ENCODE data around the gene NIBAN1.

Gene NIBAN1

DNA sequence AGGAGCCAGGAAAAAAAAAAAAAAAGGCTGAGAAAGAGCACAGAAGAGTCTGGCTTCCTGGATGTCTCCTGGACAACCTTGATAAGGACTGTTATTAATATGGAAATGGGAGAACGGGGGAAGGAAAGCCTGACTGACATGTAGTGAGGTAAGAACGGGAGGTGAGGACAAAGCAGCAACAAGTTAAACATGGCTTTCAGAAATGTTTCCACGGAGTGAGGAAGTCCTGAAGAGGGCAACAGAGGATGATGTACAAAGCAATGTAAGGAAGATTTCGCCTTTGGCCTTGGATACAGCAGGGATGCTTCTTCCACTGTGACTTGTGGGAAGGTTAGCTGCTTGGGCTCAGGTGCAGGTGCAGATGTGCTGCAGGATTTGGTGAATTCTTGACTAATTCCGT lies 11.9 kb upstream of the NIBAN1 start:
- H3K4me1 Mint-ChIP-seq, result peaks cover 7% of the 10 kb centered on the region
- H3K27me3 Mint-ChIP-seq, result peaks cover 25% of the 10 kb centered on the region
- H3K36me3 Mint-ChIP-seq, result no peaks in the 10 kb centered on the region
- H3K9me3 Mint-ChIP-seq, result no peaks in the 10 kb centered on the region
- no peak overlapping the region for H3K27ac Mint-ChIP-seq
- no peak overlapping the region for H3K4me3 Mint-ChIP-seq
- ATAC-seq, result no peak

DNA sequence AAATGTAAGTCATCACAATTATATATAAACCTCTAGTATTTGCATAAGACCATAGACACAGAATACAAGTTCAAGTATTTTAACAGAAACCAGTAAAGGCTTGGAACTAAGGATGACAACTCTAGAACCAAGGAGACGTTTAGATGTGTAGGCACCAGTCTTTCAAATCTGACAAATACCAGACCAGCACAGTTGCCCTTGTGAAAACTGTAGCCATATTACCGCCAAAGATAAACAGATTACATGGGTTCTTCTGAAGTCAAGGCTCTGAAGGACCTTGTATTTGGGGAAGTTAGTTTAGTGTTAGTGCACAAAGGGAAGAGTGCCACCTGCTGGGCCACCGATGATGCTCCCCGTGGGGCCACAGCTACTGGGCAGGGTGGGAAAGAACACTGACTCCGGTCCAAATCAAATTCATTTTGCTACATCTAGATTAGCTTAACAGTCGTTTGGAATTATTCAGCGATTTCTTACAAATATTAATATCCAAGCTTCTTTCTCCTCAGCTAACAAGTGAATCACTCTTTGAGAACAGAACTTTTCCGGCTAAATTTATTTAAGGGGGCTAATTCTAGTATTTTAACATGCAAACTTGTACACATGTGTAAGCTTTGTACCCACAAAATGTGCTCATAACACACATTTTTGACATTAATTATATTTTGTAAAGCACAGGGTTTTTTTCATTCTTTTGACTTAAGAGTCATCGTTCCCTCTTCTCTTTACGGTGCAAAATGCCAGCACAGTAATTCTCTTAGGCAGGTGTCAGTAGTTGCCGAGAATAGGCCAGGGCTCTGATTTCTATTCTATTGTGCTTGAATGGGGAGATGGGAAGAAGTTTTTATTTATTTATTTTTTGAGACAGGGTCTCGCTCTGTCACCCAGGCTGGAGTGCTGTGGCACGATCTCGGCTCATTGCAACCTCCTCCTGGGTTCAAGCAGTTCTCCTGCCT lies 8.0 kb upstream of the NIBAN1 start:
- H3K4me1 Mint-ChIP-seq, result peaks cover 7% of the 10 kb centered on the region
- peaks cover 25% of the 10 kb centered on the region for H3K27me3 Mint-ChIP-seq
- H3K4me3 Mint-ChIP-seq, result no peak overlapping the region
- H3K9me3 Mint-ChIP-seq, result no peaks in the 10 kb centered on the region
- no peak overlapping the region for H3K27ac Mint-ChIP-seq
- ATAC-seq, result peak; percentile 94
- H3K36me3 Mint-ChIP-seq, result no peaks in the 10 kb centered on the region

DNA sequence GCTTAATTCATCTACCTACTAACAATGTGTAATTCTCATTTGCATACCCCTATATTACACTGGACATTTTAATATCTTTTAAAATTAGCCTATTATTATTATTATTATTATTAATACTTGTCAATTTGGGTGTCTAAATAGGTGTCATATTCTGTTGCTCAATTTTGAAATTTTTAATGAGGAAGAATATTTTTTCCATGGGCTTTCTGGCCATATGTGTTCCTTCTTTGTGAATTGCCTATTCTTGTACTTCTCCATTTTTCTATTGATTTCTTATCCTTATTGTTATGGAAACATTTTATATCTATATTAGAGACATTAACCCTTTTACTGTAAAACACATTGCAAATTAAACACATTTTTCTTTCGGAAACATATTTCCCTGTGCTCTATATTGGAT lies 6.4 kb upstream of the NIBAN1 start:
- Mint-ChIP-seq H3K4me3 (no peak overlapping the region), H3K27me3 (peaks cover 23% of the 10 kb centered on the region), H3K4me1 (peaks cover 8% of the 10 kb centered on the region), H3K9me3 (no peaks in the 10 kb centered on the region), H3K36me3 (no peaks in the 10 kb centered on the region), H3K27ac (no peak overlapping the region)
- ATAC-seq, result no peak

DNA sequence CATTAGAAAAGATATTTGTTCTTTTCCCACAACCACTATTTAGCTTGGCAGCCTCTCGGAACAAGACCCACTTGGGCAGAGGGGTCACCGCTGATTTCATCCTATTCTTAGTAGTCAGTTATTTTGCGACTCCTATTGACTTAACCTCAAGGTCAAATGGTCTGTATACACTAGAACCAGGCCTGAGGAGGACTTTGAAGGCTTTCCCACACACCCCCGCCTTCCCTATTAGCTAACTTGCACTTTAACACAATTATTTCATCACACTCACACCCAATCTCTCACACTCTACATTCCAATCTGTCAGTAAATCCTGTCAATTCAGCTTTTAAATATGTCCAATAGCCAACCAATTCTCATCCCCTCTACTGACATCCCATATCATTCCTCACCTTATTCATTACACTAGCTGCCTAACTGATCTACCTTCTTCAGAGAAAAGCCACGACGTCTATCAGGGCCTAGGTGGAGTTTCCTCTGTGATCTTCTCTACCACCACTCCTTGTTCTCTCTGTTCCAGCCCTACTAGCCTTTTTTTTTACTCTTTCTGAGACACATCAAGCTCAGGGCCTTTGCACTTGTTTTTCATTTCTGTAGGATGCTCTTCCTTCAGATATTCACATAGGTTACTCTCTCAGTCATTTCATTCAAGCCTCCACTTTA lies 1.0 kb upstream of the NIBAN1 start:
- Mint-ChIP-seq H3K4me1 (peaks cover 40% of the 10 kb centered on the region), H3K36me3 (no peaks in the 10 kb centered on the region), H3K27ac (peak overlapping the region; percentile 3), H3K4me3 (peak overlapping the region; percentile 2), H3K9me3 (no peaks in the 10 kb centered on the region), H3K27me3 (peaks cover 14% of the 10 kb centered on the region)
- ATAC-seq, result no peak

DNA sequence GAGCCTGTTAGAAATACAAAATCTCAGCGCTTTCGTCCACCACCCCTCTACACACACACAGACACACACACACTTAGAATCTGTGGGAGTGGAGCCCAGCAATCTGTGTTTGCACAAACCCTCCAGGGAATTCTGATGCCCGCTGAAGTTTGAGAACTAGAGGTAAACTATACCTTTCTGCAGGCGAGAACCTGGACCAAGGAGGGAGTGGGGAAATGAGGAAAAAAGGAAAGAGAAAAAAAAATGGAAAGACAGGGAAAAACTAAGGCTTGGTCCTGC lies 468 bp upstream of the NIBAN1 start:
- no peaks in the 10 kb centered on the region for H3K36me3 Mint-ChIP-seq
- peak overlapping the region; percentile 83 for H3K27ac Mint-ChIP-seq
- H3K9me3 Mint-ChIP-seq, result no peaks in the 10 kb centered on the region
- peak overlapping the region; percentile 73 for H3K4me3 Mint-ChIP-seq
- H3K4me1 Mint-ChIP-seq, result peaks cover 45% of the 10 kb centered on the region
- no peak for ATAC-seq
- H3K27me3 Mint-ChIP-seq, result peaks cover 14% of the 10 kb centered on the region

DNA sequence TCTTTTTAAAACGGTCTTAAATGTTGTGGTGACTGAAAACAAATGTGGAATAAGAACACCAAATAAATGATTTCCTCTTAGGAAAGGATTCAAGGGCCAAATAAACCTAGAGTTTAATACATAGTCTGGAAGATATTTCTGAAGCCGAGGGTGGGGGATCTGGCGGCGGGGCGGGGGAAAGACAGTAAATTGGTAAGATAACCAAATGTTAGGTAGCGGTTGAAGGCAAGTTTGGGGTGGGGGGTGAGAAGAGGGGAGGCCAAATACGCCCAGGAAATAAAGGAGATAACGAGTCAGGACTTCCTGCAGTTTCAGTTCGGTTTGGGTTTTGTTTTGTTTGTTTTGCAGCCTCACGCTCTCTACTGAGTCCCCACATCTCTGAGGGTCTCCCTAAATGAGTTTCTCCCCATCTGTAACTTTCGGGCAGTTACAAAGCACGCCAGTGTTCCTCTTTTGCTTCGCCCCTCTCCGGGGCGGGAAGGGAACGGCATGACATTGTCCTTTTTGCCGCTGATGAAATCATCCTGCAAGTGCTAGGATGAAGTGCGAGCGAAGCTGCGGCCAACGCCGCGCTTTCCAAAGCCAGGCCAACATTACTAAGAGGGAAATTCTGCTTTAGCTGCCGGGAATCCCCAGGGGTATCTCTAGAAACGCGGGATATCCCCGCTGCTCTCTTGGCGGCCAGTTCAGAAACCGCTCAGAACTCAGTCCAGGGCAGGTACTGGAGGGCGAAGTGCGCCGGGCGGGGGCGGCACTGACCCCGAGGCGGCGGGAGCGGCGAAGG lies 844 bp downstream of the NIBAN1 start:
- Mint-ChIP-seq H3K4me1 (peaks cover 55% of the 10 kb centered on the region), H3K4me3 (peak overlapping the region; percentile 87), H3K36me3 (no peaks in the 10 kb centered on the region), H3K9me3 (no peaks in the 10 kb centered on the region), H3K27me3 (peaks cover 14% of the 10 kb centered on the region), H3K27ac (peak overlapping the region; percentile 83)
- ATAC-seq, result peak; percentile 78

DNA sequence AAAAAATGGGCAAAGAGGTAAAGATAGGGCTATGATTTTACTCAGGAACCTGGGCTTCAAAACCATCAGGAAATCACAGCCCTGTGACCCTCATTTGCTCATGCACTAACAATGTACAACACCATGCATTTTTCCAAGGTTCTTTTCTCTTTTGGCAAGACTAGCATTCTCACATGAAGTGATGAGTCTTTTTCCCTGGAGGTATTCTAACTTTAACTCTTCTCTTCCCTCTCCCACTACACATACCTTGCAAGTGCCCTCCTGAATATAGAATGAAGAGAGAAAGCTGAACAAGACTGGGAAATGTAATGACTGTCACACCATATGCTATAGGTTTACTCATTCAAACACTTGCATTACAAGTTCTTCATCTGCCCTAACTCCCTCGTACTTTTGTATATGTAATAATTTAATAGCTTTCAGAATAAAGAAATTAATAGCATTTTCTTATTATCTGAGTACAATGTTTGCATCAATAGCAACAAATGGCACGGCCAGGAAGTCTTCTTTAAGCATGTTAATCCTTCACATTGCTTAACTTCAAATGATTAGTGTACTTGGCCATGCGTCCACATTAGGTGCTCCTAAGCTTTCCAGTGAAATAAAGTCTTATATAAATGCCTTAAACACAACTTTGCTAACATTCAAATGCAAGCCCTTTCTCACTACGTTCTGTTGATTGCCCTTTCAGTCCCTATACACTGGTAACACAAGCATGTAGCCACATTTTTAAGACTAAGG lies 1.8 kb downstream of the NIBAN1 start:
- peaks cover 59% of the 10 kb centered on the region for H3K4me1 Mint-ChIP-seq
- no peak for ATAC-seq
- H3K4me3 Mint-ChIP-seq, result peak overlapping the region; percentile 87
- peaks cover 14% of the 10 kb centered on the region for H3K27me3 Mint-ChIP-seq
- H3K27ac Mint-ChIP-seq, result peak overlapping the region; percentile 83
- H3K36me3 Mint-ChIP-seq, result no peaks in the 10 kb centered on the region
- H3K9me3 Mint-ChIP-seq, result no peaks in the 10 kb centered on the region

DNA sequence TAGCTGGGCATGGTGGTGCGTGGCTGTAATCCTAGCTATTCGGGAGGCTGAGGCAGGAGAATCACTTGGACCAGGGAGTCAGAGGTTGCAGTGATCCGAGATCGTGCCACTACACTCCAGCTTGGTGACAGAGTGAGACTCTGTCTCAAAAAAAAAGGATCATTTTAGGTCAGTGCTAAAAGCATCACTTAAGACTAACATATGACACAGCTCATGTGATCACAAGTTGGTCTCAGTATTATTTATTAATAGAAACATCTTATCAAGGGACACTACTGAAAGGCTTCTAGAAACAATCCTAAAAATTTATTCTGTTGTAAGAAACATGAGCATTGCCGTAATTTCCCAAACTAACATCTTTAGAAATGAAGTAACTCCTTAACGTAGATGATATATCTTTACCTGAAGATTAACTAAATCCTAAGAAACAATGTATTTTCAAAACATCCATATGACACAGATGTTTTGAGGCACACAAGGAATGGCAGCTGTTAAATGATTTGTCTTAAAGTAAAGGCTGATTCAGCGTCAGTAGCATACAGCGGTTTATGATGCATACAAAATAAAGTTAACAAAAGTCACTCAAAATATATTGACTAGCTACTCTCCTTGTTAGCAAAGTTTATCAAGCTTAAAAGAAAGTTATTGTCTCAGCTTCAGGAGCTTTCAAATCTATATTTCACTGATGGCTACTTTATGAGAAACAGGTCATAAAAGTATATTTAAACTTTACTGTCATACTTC lies 2.6 kb downstream of the NIBAN1 start:
- no peaks in the 10 kb centered on the region for H3K36me3 Mint-ChIP-seq
- H3K9me3 Mint-ChIP-seq, result no peaks in the 10 kb centered on the region
- H3K4me1 Mint-ChIP-seq, result peaks cover 59% of the 10 kb centered on the region
- H3K27ac Mint-ChIP-seq, result peak overlapping the region; percentile 83
- H3K27me3 Mint-ChIP-seq, result peaks cover 14% of the 10 kb centered on the region
- H3K4me3 Mint-ChIP-seq, result peak overlapping the region; percentile 45
- ATAC-seq, result no peak

DNA sequence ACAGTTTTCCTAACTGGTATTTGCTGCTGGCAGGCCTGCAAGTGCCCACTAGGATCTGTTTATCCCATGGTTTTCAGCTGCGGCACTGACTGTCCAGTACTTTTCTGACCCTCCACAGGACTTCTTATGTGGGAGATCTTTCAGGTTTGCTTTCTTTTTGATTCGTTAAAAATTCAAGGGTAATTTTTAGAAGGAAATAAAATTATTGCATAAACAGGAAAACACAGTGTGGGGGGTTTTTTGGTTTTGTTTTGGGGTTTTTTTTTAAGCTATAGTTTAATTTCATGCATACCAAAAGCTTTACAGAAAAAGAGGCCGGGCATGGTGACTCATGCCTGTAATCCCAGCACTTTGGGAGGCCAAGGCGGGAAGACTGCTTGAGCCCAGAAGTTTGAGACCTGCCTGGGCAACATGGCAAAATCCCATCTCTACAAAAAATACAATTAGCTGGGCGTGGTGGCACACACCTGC lies 3.6 kb downstream of the NIBAN1 start:
- H3K27ac Mint-ChIP-seq, result peak overlapping the region; percentile 75
- peak overlapping the region; percentile 45 for H3K4me3 Mint-ChIP-seq

DNA sequence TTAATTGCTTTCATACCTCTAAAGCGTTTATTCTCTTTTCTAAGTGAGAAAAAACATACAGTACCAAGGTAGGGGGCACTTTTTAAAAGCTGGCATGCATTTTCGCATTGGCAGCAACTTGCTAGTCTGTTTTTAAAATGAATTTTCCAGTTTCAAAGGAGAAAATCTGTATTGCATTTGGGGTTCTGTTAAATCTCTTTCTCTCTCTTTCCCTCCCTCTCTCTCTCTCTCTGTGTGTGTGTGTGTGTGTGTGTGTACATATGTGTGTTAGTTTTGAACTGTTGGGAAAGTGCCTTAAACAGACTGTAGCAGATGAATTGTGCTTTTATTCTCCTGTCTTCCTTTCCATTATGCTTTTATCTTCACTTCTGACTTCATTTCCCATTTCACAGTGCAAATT lies 7.3 kb downstream of the NIBAN1 start:
- Mint-ChIP-seq H3K36me3 (peaks cover 24% of the 10 kb centered on the region), H3K27me3 (no peaks in the 10 kb centered on the region), H3K9me3 (no peaks in the 10 kb centered on the region), H3K27ac (no peak overlapping the region), H3K4me1 (peaks cover 45% of the 10 kb centered on the region), H3K4me3 (no peak overlapping the region)
- ATAC-seq, result no peak

More for the DNA sequence above, 3.6 kb downstream of the NIBAN1 start:
- H3K27me3 Mint-ChIP-seq, result peaks cover 7% of the 10 kb centered on the region
- H3K4me1 Mint-ChIP-seq, result peaks cover 58% of the 10 kb centered on the region
- peaks cover under 1% of the 10 kb centered on the region for H3K36me3 Mint-ChIP-seq
- ATAC-seq, result no peak
- no peaks in the 10 kb centered on the region for H3K9me3 Mint-ChIP-seq

DNA sequence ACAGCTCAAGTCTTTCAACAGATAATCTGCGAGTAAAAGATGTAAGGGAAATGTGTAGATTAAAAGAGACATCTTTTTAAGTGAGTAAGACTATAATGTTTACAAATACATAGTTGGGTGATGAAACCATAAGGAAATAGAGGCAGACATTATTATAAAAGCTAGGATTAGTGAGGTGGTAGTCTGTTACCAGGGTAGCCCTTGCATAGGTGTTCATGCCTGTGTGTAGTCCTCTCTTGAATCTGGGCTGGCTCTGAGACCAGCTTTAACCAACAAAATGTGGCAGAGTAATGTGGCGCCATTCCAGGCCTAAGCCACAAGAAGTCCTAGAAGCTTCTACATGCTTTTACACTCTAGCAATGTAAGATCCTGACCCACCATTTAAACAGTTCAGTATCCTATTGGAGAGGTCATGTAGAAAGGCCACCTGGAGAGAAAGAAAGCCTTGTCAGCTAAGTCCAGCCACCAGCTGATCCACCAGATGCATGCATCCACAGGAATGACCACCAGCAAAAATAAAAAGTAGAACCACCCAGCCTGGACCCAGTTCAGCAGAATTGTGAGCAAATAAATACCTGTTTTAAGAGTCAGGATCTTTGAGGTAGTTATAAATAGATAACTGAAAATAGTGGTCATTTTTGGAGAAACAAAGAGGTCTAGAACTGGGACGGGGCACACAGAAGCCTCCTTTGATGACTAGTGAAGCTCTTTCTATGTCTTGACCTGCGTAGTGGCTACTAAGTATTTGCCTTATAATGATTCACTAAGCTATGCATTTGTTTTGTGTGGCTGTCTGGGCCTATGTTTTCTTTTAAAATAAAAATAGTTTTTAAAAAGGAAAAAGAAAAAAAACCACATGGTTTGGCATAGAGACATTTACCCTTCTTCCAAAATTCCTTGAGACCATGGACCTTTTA lies 8.1 kb downstream of the NIBAN1 start:
- Mint-ChIP-seq H3K9me3 (peaks cover 2% of the 10 kb centered on the region), H3K36me3 (peaks cover 31% of the 10 kb centered on the region), H3K4me1 (peaks cover 42% of the 10 kb centered on the region), H3K4me3 (no peak overlapping the region), H3K27me3 (no peaks in the 10 kb centered on the region), H3K27ac (no peak overlapping the region)
- ATAC-seq, result no peak

DNA sequence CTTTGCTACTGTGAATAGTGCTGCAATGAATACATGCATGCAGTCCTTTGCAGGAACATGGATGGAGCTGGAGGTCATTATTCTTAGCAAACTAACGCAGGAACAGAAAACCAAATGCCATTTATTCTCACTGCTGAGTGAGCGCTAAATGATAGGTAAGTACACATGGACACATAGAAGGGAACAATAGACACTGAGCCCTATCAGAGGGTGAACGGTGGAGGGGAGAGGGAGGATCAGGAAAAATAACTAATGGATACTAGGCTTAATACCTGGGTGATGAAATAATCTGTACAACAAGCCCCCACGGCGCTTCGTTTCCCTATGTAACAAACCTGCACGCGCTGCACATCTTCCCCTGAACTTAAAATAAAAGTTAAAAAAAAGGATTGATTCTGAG lies 8.9 kb downstream of the NIBAN1 start:
- Mint-ChIP-seq H3K4me3 (no peak overlapping the region), H3K36me3 (peaks cover 32% of the 10 kb centered on the region), H3K27ac (no peak overlapping the region), H3K4me1 (peaks cover 35% of the 10 kb centered on the region), H3K27me3 (no peaks in the 10 kb centered on the region), H3K9me3 (peaks cover 2% of the 10 kb centered on the region)
- no peak for ATAC-seq

DNA sequence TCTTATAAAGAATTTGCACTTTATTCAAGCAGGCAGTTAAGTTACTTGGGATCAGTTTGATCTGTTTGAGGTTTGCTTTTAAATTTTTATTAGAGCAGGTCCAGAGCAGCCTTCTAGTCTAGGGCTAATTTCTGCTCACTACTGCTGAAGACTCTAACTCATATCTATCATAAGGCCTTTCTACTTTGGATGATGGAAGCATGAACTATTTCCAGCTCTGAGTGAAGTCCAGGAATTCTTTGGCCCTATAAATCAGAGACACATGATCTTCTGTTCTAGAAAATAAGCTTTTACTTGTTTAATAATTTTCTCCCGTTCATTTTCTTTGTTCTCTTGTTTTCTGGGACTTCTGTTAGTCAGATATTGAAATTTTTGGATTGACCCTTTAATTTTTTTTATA lies 14.7 kb downstream of the NIBAN1 start:
- no peak overlapping the region for H3K27ac Mint-ChIP-seq
- H3K9me3 Mint-ChIP-seq, result peaks cover 2% of the 10 kb centered on the region
- H3K4me3 Mint-ChIP-seq, result no peak overlapping the region
- ATAC-seq, result no peak
- no peaks in the 10 kb centered on the region for H3K27me3 Mint-ChIP-seq
- H3K4me1 Mint-ChIP-seq, result peaks cover 15% of the 10 kb centered on the region
- peaks cover 22% of the 10 kb centered on the region for H3K36me3 Mint-ChIP-seq
